HG03460 (cell line): Measurements from ENCODE around the gene DMD.

Source experiments
- ATAC-seq: cut with Tn5 transposase; IDR thresholded peaks from one replicate; pipeline ENCODE4 v1.9.1; 2021; ENCODE audit not compliant: unreplicated experiment

The DMD gene

DNA sequence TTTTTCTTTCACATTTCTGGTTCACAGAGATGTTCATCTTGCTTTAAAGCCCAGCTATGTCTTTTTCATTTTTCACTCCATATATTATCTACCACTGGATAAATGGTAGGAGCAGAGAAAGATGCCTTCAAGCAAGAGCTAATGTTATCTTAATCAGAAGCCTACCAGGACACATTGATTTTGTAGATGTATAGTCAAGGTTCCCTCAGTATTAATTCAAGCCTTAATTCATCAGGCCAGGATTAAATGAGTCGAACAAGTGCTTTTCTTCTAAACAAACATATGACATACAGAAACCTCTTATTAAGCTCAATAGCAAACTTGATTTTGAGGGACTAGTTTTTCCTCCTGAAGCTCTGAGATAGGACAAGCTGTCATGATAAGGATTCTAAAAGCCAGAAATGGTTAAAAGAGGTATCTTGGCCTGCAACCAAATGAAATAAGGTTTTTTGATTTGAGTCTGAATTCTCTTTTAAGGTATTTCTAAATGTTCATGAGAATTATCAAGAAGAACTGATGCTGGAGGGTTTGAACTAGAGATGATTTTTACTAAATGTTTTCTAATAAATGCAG, 2057.8 kb downstream of the DMD start:
- ATAC-seq: no peak

DNA sequence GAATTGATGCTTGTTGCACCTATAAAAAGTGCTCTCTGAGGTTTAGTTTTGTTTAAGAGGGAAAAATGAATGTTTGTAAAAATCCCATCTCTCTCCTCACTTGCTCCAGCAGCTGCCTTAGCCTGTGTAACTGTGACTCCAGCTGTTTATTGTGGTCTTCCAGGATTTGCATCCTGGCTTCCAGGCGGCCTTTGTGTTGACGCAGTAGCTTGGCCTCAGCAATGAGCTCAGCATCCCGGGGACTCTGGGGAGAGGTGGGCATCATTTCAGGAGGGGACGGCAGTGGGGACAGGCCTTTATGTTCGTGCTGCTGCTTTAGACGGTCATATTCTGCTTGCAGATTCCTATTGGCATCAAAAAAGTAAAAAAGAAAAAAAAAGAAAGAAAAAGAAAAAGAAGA, 2064.2 kb downstream of the DMD start:
- ATAC-seq: no peak

DNA sequence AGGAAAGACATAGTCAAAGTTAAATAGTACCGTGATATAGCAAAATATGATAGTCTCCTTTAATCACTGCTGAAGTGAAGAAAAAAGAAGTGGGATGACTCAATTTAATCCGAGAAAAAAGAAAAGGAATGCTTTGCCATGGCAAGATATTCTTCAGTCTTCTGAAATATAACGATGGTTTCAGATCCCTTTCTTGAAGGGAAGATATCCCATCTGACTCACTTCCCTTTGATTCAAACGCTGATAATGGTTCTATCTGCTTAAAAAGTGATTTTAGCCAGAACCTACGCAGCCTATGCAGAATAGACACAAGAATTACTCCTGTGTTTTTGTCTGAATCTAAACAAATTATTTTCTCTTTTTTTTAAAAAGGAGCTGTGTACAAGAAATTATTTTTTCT, 2071.4 kb downstream of the DMD start:
- ATAC-seq: no peak

DNA sequence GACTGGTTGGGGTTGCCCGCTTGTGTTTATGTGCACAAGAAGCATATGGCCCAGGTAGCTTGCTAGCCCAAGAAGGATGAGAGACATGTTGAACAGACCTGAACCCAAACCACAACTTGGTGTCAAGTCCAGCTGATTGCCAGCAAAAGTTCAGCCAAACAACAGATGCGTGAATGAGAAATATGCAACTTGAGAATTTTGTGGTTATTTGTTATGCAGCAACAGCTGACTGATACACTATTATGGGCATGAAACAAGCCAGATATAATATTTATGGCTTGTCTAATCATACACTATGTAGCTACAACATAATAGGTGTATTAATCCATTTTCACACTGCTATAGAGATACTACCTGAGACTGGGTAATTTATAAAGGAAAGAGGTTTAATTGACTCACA, 2073.2 kb downstream of the DMD start:
- no peak for ATAC-seq

DNA sequence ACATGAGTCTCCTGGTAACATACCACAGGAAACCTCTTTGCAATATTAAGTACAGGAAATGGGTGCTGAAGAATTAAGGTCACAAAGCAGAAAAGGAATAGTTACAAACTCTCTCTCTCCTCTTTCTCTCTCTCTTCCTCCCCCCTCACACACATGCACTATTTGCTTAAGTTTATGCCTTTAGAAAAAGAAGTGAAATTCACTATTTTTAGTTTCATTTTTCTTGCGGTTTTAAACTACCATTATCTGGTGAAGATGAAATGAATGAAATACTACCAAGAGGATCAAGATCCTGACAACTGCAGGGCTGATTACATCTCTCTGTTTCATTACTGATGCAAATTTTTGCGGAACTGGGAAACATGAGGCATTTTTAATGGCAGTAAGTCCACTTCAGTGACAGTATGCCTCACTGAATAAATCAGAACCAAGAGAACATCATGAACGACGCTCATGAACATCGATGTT, 2075.2 kb downstream of the DMD start:
- peak; percentile 93 for ATAC-seq

DNA sequence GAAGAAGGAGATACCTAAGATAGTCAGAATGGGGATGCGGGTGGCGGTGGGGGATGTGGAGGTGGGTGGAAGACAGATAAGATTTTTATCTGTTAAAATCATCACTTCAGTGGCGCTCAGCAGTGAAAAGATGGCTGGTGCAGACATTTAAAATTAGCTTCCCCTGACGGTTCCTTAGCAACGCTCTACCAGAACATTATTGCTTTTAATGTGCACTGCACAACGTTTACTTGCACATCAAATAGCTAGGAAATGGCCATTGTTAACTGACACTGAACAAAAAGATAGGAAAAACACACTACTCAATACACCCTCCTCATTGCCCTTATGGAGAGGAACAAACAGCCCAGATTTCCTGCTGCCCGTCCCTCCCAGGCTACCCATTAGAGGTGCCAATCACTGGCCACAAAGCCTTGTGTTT, 2078.5 kb downstream of the DMD start:
- no peak for ATAC-seq

DNA sequence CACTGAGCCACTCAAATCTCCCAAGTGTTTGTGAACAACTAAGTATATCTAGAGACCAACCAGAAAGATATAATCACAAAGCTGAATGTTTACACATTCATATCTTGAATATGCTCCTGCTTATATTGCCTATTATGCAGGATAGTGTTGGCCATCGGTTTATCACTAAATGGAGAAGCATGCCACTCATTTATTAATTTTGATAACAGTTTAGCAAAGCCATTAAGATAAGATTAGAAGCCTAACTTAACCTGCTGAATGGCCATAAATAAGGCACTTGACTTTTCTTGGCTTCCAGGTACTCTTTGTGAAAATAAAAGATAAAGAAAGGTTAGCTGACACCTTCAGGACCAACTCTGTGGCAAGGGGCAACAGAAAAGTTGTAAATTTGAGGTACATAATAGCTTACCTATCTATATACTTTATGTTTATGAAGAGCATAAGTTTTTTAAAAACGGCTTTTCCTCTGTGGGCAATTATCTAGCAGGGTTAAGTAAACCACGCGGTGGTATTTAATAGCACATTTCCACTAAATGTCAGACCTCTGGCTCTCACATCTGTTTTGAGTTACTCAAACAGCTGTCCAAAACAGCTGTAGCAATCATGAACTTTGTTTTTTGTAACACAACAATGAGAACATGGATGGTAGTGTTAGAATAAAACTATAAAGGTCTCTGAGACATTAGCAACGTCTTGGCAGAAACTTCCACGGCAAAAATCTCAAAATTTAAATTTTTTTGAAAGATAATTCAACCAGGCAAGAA, 2080.7 kb downstream of the DMD start:
- no peak for ATAC-seq

DNA sequence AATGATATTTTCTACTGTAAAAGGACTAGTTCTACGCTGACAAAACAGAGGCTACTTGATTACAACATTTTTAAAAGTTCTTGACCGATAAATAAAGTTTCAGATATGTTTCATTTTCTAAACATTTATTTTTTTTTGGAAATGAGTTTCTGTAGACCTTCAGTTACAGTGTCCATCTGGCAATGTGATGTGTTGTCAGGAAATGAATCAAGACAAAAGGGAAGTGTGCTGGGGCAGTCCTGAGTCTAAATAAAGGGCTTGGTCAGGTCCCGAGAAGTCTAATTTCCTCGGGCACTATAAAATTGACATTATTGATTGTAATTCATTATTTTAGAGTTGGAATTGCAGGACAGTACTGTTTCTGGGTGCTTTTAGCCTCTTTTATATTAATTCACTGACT, 2082.5 kb downstream of the DMD start:
- ATAC-seq: no peak

DNA sequence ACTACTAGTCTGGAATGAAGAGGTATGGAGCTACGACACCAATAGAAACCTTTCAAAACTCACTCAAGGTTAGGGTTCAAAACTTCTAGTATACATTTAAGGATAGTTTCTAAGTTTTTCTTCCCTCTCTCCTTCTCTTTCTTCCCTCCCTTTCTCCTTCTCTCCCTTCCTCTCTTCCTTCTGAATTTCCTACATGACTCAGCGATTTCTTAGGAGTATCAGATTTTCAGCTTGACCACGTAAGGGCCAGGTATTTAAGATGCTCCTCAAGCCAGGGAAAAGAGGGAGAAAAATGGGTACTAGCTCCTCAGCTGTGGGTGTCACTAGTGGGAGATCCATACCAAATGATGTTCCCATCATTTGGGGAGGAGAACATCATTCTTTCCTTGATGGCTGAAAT, 2083.6 kb downstream of the DMD start:
- ATAC-seq: no peak

DNA sequence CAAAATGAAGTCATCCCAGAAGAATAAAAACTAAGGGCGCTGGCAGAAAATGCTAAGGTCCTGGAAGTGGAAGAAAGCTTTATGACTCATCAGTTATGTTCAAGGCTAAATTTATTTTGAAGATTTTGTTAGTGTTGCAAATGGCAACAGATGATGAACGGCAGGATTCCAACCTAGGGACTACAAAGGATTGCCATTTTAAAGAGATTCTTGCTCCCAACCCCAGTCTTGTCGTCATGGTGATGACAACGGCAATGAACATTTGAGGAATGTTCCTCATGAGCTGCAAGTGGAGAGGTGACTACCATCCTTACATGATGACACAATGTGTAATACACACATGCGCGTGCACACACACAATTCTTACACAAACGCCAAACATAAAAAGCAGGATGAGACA, 2085.1 kb downstream of the DMD start:
- no peak for ATAC-seq

DNA sequence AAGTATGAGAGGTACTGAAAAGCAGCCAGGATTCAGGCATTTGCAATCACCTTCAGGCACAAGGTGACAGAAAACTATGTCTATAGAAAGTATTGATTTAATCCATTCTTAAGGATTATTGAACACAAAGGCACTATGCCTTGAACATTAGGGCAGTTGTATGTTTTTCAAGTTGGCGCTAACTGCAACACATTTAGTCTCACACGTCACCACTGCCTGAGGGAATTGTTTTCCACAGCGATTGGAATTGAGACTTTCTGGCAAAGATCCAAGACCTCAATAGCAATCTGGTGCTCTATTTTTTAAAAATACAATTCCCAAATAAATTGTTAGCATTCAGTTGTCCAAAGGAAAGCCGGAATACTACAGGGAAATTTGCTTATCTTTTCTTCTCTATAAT, 2086.8 kb downstream of the DMD start:
- no peak for ATAC-seq

DNA sequence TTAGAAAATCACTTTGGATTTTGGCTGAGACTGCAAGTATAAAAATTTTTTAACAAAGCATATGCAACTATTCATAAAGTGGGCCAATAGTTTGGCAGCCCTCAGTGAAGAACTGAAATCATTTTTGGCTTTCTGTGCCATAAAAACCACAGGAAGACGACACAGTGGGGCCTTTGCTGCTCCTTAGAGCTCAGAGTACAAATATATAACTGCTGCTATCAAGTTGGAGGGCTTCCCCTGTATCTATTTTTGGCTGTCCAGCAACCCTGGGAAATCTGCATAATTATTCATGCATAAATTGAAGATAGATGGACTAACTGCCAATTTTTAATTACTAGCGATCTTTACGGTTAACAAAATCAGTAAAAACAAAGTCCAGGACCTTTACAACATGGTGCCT, 2088.0 kb downstream of the DMD start:
- no peak for ATAC-seq

DNA sequence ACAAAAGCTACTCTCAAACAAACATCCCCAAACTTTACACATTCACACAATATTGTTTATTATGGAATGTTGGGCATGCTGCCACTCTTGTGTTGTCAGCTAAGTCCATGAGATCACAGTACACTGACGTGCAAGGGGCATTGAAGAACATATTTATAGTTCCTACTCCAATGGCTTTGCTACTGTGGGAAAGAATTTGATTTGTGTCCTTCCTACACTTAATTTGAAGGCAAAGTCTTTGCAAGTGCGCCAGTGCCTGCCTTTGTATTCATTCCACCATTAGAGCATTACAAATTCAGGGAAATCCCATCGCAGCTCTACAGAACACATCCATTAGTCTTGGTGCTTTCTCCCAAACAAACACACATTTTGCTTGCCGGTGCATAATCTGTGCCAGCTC, 2094.1 kb downstream of the DMD start:
- ATAC-seq: no peak

DNA sequence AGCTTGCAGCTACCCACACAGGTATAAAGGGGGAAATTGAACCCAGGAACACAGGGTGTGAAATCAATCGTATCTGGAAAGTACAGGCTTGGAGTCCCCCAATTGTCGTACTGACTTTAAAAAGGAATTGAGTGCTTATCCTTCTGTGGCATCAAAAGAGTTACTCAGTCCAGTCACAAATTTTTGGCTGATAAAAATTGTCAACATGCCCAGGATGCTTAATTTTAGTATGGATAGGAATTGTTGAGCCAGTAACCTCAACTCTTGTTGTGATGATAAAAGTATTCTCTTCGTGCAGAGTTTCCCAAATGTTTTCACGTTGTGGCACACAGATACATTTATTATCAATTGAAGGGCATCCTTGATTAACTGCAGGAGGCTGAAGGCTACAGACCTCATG, 2096.0 kb downstream of the DMD start:
- no peak for ATAC-seq

DNA sequence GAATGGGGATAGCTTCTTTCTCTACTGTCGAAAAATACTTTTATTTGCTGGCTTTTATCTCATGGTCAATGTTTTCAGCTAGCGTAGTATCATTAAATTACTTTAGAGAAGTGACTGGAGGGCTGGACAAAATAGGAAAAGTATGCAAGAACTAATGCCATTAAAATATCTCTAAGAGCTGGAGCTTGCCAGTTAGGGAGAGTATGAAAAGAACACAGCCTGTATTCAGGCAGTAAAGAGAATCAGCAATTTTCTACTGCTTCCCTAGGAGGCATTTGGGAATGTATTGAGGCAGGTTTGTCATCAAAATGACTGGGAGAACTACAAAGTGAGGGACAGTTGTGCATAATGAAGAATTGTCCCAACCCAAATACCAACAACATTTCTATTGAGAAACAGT, 2096.5 kb downstream of the DMD start:
- no peak for ATAC-seq

DNA sequence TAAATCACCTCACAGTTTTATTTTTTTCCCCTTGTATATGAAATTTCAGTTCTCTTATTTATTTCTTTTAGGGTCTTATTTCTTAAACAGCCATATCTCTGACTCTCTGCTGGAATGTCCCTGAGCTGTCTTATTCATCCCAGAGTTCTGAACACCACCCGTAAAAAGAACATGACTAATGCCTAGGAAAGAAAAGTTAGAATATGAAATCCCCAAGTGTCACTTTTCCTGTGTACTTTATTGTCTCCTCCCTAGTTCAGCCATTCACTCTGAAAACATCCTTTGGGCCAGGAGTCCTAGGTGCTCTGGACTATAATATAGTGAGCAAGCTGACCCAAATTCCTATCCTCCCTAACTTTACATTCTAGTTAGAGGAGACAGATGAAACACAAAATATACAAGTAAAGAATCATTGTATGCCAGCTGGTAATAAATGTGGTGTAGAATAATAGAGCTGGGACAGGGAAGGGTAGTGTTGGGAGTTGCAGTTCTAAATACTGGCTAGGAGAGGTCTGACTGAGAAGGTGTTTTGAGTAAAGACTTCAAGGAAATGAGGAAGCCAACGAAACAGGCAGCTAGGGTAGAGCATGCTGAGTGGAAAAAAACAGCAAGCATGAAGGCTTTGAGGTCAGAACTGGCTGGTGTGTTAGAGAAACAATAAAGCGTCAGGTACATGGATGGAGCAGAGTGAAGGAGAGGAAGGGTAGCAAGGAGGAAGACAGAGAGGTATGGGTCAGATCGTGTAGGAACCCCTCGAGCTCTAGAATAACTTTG, 2098.9 kb downstream of the DMD start:
- no peak for ATAC-seq

DNA sequence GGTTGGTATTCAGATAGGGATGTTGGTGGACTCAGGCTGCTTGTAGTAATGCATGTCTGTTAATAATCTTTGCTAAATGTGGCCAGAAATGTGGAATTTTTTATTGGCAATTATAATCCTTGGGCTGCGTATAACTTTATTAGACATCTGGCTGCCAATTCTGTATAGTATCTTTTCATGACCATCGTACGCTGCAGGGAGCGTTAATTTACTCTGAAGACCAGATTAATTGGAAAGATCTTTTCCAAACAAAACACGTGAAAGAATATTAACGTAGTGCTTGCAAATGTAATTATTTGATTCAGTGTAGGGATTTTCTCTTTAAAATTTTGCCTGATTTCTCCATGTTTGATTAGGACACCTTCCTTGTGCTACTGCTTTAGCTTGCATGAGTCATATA, 2100.7 kb downstream of the DMD start:
- no peak for ATAC-seq

DNA sequence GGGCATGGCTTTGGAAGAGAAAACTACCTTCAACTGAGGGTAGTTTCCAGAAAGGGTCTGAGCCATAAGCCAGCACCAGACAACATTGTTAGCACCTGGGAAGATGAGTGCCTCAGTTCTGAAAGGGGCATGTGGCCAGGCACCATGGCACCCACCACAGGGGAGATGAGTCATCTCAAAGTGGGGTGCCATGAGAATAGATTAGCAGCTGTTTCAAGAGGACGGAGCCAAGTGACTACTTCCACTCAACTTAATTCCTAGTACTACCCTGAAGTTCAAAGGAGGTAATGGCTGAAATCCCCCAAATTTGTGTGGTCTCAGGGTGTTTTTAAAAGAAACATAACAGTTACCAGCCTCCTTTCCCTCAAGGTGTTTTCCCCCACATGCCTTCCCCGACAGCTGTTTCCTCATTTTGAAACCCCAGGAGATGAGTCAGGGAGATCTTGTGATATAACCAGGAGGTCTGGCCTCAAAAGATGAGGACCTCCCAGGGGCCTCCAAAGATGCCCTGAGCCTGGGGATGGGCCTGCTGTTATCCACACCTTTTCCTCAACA, 2111.7 kb downstream of the DMD start:
- ATAC-seq: peak; percentile 79

DNA sequence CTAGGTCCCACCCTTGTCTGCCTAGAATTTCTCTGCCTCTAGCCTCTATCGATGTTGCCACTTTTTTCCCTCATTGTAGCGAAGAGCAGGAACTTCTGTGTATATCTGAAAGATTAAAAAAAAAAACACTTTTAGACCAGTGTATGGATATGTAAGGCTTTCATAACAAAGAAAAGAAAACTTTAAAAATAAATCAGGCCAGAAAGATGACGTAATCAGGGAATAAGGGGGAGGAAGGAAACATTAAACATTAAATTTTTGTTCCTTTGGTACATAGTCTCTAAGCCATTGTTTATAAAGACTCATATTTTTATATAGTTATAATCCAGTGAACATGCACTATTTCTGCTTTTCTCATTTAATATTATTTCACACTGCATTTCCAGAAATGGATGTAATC, 2113.3 kb downstream of the DMD start:
- no peak for ATAC-seq

DNA sequence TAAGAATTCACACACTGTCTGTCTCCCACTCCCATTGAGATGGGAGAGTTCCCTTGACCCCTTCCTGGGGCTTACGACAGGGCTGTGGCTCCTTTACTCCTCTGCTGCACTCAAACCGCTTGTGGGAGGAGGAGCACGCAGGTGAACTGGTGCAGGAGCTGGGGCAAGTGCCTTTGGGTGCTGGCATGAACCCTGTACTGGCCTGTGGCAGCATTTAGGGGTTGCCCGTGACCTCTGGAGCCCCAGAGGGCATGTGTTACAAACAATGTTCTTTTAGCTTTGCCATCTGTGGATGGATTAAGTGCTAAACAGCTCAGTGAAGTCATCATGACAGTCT, 2117.7 kb downstream of the DMD start:
- no peak for ATAC-seq

DNA sequence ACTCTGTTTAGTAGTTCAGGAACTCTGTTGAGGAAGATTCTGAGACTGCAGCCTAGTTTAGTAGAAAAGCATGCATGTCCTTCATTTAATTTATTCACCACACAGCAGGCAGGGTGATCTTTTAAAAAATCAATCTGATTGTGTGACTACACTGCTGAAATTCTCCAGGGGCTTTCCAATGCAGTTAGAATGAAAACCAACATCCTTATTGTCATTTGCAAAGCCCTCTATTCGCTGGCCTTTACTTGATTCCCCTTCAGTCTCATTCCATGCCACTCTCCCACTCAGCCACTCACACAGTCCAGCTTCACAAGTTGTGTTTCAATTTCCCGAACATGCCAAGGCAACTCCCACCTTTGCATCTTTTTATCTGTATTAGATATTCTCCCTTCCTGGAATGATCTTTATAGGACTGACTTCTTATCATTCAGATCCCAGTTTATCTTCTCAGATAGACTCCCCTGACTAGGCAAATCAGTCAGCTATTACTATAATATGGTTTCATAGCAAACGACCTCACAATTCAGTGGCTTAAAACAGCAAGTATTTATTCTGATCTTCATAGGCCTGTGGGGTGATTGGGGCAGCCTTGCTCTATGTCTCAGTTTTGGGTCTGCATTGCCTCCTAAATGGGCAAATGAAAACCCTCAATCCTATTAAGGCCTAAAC, 2118.2 kb downstream of the DMD start:
- no peak for ATAC-seq
